Lower lobe of right lung (tissue), 2 donors: ENCODE data around the gene UPP2. TPM values are rescaled to one million over a fixed set of nuclear protein-coding genes. Genes with fewer than 3 reads are reported as not detected.

Experiments
- ATAC-seq, 2 donors: fragments of 200-7000 bp; cut with Tn5 transposase; one replicate each; pipeline ENCODE4 v1.9.1; 2020 to 2022; ENCODE audit warnings: mild to moderate bottlenecking in 2 of 2, moderate library complexity in 2 of 2
- DNase-seq: peaks from one replicate; pipeline ENCODE4 v3.0.0-alpha.2; 2020
- H3K27ac ChIP-seq: fragments of 200-600 bp; one replicate; pipeline ENCODE4 v1.8.0; 2022
- H3K27me3 ChIP-seq: fragments of 200-600 bp; one replicate; pipeline ENCODE4 v1.8.0; 2022; ENCODE audit warnings: low read depth
- H3K36me3 ChIP-seq: fragments of 200-600 bp; one replicate; pipeline ENCODE4 v1.8.0; 2022; ENCODE audit warnings: mild to moderate bottlenecking
- H3K4me1 ChIP-seq: fragments of 200-600 bp; one replicate; pipeline ENCODE4 v1.8.0; 2022
- H3K4me3 ChIP-seq: fragments of 200-600 bp; one replicate; pipeline ENCODE4 v1.8.0; 2022; ENCODE audit warnings: mild to moderate bottlenecking
- H3K9me3 ChIP-seq: fragments of 200-600 bp; one replicate; pipeline ENCODE4 v1.8.0; 2022
- CTCF ChIP-seq: fragments of 200-600 bp; IDR thresholded peaks from one replicate; pipeline ENCODE4 v1.8.0; 2022; ENCODE audit warnings: antibody characterized with exemption, mild to moderate bottlenecking
- intact Hi-C: fragments of 100-400 bp; cut with DNase I; formaldehyde crosslinking; loops from one replicate; pipeline ENCODE4 v1.11.0; 2022
- total RNA-seq: library from RNA; stranded (reverse); fragmentation: NEBNext Ultra II Directional; extraction: Animal tissue kit (Norgen Biotek cat#: 25700); gene quantifications from one replicate; pipeline ENCODE4 v1.2.1, GENCODE V29; 2021
- donor health status: DM: no; HTN: yes; CAD: no; lungs with severe emphysema.

UPP2 gene
- total RNA-seq, 1 donor from 2014 or later: not detected

GRCh38 chr2:158088093-158088492 lies 13.6 kb upstream of the UPP2 start:
- intact Hi-C loops: no loop called here
- no peak for TF ChIP-seq CTCF
- ATAC-seq: no peak
- Histone ChIP-seq H3K27me3 (no peaks in the 10 kb centered on the region), H3K4me1 (no peaks in the 10 kb centered on the region), H3K27ac (no peak overlapping the region), H3K36me3 (no peaks in the 10 kb centered on the region), H3K9me3 (peaks cover 6% of the 10 kb centered on the region), H3K4me3 (no peak overlapping the region)
- no peak for DNase-seq

- no peaks in the 10 kb centered on the region for H3K36me3 ChIP-seq
- TF ChIP-seq CTCF: no peak
- ATAC-seq: no peak
- intact Hi-C loops: no loop called here
- H3K27me3 ChIP-seq: no peaks in the 10 kb centered on the region
- DNase-seq: no peak
- peaks cover 6% of the 10 kb centered on the region for H3K9me3 ChIP-seq
- H3K4me1 ChIP-seq: no peaks in the 10 kb centered on the region
- no peak overlapping the region for H3K27ac ChIP-seq
- no peak overlapping the region for H3K4me3 ChIP-seq
These were observed 12.4 kb upstream of the UPP2 start for GRCh38 chr2:158089322-158089721.

GRCh38 chr2:158091647-158092046 lies 10.0 kb upstream of the UPP2 start:
- H3K27me3 ChIP-seq: no peaks in the 10 kb centered on the region
- no peak for TF ChIP-seq CTCF
- H3K4me3 ChIP-seq: no peak overlapping the region
- DNase-seq: no peak
- H3K4me1 ChIP-seq: no peaks in the 10 kb centered on the region
- no peak for ATAC-seq
- intact Hi-C loops: no loop called here
- H3K27ac ChIP-seq: no peak overlapping the region
- H3K9me3 ChIP-seq: peaks cover 6% of the 10 kb centered on the region
- no peaks in the 10 kb centered on the region for H3K36me3 ChIP-seq

DNA sequence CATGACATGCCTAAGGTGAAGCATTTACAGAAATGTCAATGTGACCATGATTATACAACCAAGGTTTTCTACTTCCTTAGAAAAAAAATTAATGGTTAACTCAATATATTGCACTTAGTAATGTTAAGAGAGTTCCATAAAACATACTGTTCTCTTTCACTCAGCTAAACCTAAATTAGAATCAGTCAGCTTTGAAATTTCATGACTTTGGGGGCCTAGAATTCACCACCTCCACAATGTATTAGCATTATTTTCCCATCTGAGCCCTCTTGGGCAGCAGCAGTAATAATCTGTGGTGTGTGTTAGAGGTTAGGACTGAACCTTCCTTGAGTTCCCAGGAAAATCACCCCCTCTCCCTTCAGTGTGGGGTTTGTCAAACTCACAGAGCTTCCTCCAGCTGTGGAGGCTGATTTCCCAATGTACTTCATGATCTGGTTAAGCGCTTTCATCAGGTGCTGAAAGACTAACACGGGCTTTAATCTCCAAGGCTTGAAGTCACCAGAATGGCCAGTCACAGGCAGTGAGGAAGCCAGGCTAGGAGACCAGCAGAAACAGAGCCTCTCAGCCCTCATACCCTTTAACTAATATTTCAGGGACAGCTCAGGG lies 7.1 kb upstream of the UPP2 start:
- H3K4me1 ChIP-seq: no peaks in the 10 kb centered on the region
- H3K9me3 ChIP-seq: no peaks in the 10 kb centered on the region
- no peaks in the 10 kb centered on the region for H3K36me3 ChIP-seq
- no peaks in the 10 kb centered on the region for H3K27me3 ChIP-seq
- ATAC-seq (peak; percentile 33 to 53), DNase-seq (no peak)
- TF ChIP-seq CTCF: no peak
- H3K27ac ChIP-seq: no peak overlapping the region
- intact Hi-C loops: no loop called here
- H3K4me3 ChIP-seq: no peak overlapping the region

DNA sequence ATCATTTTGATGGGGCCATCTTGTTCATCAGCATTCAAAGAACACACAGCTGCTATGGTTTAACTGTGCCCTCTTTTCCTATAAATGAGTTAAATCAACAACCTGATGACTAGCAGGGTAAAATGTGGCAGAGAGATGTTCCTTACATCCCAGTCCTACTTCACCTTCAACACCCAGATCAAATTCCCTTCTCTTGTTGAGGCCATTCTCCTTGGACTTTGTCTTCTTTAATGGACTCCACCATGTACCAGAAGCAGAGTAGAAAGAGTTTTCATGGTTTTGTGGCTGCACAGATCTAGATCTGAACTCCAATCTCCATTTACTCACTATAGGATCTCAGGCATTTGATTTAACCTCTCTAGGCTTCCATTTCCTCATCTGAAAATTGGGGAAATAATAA lies 6.4 kb upstream of the UPP2 start:
- no peak overlapping the region for H3K4me3 ChIP-seq
- DNase-seq (no peak), ATAC-seq (no peak)
- H3K27me3 ChIP-seq: no peaks in the 10 kb centered on the region
- no peaks in the 10 kb centered on the region for H3K9me3 ChIP-seq
- H3K27ac ChIP-seq: no peak overlapping the region
- H3K36me3 ChIP-seq: no peaks in the 10 kb centered on the region
- TF ChIP-seq CTCF: no peak
- intact Hi-C loops: no loop called here
- H3K4me1 ChIP-seq: no peaks in the 10 kb centered on the region

GRCh38 chr2:158095912-158096311 lies 5.8 kb upstream of the UPP2 start:
- no peak for ATAC-seq
- Histone ChIP-seq H3K4me3 (no peak overlapping the region), H3K36me3 (no peaks in the 10 kb centered on the region), H3K4me1 (no peaks in the 10 kb centered on the region), H3K9me3 (no peaks in the 10 kb centered on the region), H3K27ac (no peak overlapping the region), H3K27me3 (no peaks in the 10 kb centered on the region)
- intact Hi-C loops: no loop called here
- no peak for DNase-seq
- TF ChIP-seq CTCF: no peak
